Astrocyte of the spinal cord (primary cell): ENCODE results near the gene FBXL22.

Source experiments
- DNase-seq: peaks from one replicate; pipeline ENCODE4 v3.0.0; 2011; ENCODE audit warnings: low read depth, low spot score
- H3K4me3 ChIP-seq: 2 replicates; pipeline ENCODE4 v1.5.1; 2011; ENCODE audit warnings: low read depth, mild to moderate bottlenecking, low read length, moderate library complexity
- in situ Hi-C: cut with HindIII; loops from 2 replicates; pipeline ENCODE4 v1.10.0; 2017; ENCODE audit warnings: low sequenced_read_pairs
- TF ChIP-seq, protein P1 (sequence below): IDR thresholded peaks from 2 replicates; pipeline ENCODE4 v1.5.1; 2012; ENCODE audit warnings: low read depth, mild to moderate bottlenecking, low read length, inconsistent platforms

The FBXL22 gene, protein sequence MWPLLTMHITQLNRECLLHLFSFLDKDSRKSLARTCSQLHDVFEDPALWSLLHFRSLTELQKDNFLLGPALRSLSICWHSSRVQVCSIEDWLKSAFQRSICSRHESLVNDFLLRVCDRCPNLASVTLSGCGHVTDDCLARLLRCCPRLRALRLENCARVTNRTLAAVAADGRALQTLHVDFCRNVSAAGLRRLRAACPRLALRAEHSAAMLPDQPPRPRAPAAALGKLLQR

DNA sequence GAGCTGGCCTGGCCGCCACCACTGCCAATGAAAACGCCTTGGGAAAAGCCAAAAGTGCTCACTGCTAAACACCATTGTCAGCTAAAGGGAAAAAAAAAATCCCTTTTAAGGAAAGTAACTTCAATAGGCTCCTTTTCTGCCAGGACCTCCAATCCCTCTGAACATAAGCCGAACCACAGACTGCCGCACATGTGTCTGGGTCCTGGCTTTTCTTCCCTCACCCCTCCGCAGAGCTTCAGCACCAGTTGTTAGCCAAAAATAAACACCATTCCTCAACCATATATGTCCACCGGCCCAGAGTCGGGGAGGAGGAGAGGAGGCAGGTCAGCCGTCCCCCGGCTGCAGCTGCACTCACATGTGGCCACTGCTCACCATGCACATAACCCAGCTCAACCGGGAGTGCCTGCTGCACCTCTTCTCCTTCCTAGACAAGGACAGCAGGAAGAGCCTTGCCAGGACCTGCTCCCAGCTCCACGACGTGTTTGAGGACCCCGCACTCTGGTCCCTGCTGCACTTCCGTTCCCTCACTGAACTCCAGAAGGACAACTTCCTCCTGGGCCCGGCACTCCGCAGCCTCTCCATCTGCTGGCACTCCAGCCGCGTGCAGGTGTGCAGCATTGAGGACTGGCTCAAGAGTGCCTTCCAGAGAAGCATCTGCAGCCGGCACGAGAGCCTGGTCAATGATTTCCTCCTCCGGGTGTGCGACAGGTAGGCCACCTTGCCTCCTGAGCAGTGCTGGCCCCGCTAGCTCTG, at the start of gene FBXL22:
TSS of gene FBXL22 (plus strand) at position 350 of the 753 bp plus-strand sequence. CDS start at position 356, 6 bp downstream.
- TF ChIP-seq, protein P1, sequence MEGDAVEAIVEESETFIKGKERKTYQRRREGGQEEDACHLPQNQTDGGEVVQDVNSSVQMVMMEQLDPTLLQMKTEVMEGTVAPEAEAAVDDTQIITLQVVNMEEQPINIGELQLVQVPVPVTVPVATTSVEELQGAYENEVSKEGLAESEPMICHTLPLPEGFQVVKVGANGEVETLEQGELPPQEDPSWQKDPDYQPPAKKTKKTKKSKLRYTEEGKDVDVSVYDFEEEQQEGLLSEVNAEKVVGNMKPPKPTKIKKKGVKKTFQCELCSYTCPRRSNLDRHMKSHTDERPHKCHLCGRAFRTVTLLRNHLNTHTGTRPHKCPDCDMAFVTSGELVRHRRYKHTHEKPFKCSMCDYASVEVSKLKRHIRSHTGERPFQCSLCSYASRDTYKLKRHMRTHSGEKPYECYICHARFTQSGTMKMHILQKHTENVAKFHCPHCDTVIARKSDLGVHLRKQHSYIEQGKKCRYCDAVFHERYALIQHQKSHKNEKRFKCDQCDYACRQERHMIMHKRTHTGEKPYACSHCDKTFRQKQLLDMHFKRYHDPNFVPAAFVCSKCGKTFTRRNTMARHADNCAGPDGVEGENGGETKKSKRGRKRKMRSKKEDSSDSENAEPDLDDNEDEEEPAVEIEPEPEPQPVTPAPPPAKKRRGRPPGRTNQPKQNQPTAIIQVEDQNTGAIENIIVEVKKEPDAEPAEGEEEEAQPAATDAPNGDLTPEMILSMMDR: no peak
- in situ Hi-C loops: no loop called here
- H3K4me3 ChIP-seq: no peak within 1 kb of the TSS
- DNase-seq: peak; percentile 38

DNA sequence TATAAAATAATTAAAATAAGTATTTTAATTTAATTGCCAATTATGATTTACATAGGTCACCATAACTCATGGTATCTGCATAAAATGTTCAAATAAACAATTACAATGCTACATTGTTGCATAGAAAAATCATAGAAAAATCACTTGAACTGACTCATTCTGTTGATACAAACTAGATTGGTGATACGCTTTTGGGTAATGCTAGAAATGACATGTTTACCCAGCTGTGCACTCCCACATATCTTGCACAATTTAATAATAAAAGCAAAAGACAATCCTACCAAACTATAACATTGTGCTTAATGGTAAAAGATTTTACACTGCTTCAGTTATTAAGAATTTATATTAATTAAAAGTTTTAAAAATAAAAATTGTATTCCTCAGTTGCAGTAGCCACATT, 45.8 kb upstream of the FBXL22 start:
- no peak overlapping the region for H3K4me3 ChIP-seq
- in situ Hi-C loops: no loop called here
- TF ChIP-seq, protein P1: no peak
- peak; percentile 37 for DNase-seq

DNA sequence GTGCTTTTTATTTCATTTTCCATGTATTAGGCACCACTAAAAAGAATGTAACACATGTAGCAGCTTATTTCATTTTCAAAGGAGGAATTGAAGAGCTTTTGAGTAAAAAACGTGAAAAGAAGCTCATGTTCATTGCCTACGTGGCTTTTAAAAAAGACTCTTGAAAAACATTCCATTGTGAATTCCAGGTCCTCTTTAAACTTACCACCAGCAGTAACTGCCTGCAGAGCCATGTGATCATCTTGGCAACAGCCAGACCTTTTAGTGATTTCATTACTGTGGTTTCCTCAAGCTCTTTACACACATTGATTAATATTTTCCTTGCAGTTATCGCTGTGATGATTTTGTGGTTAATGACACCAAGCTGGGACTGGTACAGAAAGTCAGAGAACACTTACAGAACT, 43.8 kb upstream of the FBXL22 start:
- in situ Hi-C loops: no loop called here
- no peak overlapping the region for H3K4me3 ChIP-seq
- TF ChIP-seq, protein P1: no peak
- peak; percentile 97 for DNase-seq

DNA sequence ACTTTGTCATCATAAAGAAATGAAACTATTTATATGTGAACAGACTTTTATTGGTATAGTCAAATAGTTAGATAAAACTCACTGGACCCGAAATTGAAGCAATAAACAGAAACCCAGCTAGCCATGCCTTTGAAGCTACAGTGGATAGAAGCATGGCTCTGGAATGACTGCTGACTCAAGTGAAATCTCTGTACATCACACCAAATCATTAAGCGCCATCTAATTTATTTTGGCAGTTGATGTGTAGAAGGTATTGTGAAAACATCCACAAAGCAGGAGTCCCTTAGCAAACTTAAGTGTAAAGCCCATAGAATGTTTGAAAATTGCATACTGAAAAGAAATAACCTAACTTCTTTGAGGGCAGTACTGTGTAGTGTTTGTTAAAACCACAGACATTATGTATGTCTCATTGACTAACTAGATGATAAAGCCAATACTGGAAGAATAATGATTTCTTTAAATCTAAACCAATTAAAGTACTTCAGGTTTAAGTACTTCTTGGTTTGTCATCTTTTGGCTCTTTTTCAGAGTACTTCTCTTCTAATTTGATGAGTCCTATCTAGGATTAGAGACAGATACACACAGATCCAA, 42.8 kb upstream of the FBXL22 start:
- no peak for DNase-seq
- in situ Hi-C loops: no loop called here
- H3K4me3 ChIP-seq: no peak overlapping the region
- TF ChIP-seq, protein P1: no peak

DNA sequence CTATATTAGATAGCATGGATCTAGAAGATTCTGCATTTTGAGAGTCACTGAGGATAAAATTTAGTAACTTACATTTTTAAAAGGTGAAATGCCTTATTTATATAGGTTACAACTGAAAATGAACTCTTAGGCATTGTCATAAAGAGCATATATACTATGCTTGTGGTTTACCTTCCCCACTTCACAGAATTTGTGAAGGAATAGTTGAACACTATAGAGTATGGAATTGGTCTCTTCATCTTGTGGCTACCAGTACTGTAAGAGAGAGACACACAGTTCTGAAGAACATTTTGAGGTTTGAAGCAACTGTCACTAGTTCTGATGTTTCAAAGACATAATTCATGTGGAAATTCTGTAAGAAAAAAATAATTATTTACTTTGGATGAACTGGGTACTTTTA, 41.7 kb upstream of the FBXL22 start:
- H3K4me3 ChIP-seq: no peak overlapping the region
- DNase-seq: no peak
- TF ChIP-seq, protein P1: no peak
- in situ Hi-C loops: no loop called here

DNA sequence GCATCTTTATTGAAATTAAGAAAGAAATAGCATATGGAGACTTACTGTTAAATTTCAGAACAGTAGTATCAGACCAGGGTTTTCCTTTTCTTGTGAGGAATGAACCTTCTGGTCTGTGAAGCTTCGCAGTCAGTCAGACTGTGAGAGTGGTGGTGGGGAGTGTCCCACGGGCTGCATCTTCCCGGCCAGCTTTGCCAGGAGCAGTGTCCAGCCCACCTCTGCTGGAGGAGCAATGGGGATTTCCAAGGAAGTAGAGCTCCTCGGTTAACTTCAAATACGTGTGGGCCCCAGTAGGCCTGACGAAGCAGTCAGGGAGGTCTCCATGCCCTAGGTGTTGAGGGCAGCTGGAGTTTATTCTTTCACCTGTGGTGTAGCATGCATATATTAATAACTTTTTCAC, 40.9 kb upstream of the FBXL22 start:
- H3K4me3 ChIP-seq: no peak overlapping the region
- DNase-seq: no peak
- in situ Hi-C loops: no loop called here
- TF ChIP-seq, protein P1: no peak
